ENCODE data around the gene CPA5.

DNA sequence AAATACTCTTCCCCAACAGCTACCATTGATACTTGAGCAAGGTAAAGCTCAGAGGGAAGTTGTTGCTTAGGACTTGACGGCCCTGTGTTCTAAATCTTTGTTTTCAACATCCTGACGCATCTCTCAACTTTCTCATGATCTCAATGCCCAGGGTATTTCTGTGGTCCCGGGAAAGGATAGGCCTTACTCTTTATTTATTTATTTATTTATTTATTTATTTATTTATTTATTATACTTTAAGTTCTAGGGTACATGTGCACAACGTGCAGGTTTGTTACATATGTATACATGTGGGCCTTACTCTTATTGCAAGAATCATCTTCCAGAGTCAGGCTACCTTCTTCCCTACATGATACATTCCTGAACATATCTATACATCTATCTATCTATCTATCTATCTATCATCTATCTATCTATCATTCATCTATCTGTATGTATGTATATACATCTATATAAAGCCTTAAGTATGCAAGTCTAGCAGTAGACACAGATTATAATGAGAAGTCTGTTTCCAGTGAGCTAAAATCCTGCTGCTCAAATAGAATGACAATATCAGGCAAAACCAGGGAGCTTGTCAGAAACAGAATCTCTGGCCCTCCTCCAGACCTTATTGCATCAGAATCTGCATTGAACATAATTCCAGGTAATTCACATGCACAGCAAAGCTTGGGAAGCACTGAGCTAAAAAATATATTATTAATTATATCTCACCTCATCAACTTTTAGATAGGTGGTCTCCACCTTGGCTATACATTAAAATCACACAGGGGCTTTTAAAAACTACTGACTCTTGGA, 12.2 kb upstream of the CPA5 start:
- TF ChIP-seq, protein P1, sequence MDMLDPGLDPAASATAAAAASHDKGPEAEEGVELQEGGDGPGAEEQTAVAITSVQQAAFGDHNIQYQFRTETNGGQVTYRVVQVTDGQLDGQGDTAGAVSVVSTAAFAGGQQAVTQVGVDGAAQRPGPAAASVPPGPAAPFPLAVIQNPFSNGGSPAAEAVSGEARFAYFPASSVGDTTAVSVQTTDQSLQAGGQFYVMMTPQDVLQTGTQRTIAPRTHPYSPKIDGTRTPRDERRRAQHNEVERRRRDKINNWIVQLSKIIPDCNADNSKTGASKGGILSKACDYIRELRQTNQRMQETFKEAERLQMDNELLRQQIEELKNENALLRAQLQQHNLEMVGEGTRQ (IDR thresholded peaks at IDR 0.05; ENCODE audit: low read length): no peak
- TF ChIP-seq, protein P2, sequence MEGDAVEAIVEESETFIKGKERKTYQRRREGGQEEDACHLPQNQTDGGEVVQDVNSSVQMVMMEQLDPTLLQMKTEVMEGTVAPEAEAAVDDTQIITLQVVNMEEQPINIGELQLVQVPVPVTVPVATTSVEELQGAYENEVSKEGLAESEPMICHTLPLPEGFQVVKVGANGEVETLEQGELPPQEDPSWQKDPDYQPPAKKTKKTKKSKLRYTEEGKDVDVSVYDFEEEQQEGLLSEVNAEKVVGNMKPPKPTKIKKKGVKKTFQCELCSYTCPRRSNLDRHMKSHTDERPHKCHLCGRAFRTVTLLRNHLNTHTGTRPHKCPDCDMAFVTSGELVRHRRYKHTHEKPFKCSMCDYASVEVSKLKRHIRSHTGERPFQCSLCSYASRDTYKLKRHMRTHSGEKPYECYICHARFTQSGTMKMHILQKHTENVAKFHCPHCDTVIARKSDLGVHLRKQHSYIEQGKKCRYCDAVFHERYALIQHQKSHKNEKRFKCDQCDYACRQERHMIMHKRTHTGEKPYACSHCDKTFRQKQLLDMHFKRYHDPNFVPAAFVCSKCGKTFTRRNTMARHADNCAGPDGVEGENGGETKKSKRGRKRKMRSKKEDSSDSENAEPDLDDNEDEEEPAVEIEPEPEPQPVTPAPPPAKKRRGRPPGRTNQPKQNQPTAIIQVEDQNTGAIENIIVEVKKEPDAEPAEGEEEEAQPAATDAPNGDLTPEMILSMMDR (IDR thresholded peaks at IDR 0.05; ENCODE audit: control extremely low read depth in 1 of 3, insufficient read depth in 1 of 3, low read depth in 1 of 3, low read length in 3 of 3): no peak
- TF ChIP-seq BACH1 (IDR thresholded peaks at IDR 0.05; ENCODE audit: low read length): no peak
- TF ChIP-seq TBP (IDR thresholded peaks at IDR 0.05; ENCODE audit: low read depth, low read length): no peak
- TF ChIP-seq CTBP2 (IDR thresholded peaks at IDR 0.05; ENCODE audit: borderline replicate concordance, insufficient read depth, insufficient read length, low read length): no peak
- no peak for TF ChIP-seq SAP30 (IDR thresholded peaks at IDR 0.05; ENCODE audit: insufficient read depth, insufficient replicate concordance, low read length)
- TF ChIP-seq POLR2A (IDR thresholded peaks at IDR 0.05; ENCODE audit: control extremely low read depth in 1 of 2, low read depth in 2 of 2, low read length in 2 of 2): no peak
- TF ChIP-seq, protein P3, sequence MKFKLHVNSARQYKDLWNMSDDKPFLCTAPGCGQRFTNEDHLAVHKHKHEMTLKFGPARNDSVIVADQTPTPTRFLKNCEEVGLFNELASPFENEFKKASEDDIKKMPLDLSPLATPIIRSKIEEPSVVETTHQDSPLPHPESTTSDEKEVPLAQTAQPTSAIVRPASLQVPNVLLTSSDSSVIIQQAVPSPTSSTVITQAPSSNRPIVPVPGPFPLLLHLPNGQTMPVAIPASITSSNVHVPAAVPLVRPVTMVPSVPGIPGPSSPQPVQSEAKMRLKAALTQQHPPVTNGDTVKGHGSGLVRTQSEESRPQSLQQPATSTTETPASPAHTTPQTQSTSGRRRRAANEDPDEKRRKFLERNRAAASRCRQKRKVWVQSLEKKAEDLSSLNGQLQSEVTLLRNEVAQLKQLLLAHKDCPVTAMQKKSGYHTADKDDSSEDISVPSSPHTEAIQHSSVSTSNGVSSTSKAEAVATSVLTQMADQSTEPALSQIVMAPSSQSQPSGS (IDR thresholded peaks at IDR 0.05; ENCODE audit: low read length): no peak

Measured in H1 (cell line).